Measurements from ENCODE around the gene SIVA1. TPM values are rescaled to one million over a fixed set of nuclear protein-coding genes. Genes with fewer than 3 reads are reported as not detected.
A peak's percentile ranks its signal among the peaks of the same experiment; 100 is the strongest.

The SIVA1 gene
- total and polyA plus RNA-seq, 9 of the 15 experiments (the other 6 are each of a cell fraction or from before 2014, with no cell fraction given): 4.2 to 186 (median 54.2) TPM

DNA sequence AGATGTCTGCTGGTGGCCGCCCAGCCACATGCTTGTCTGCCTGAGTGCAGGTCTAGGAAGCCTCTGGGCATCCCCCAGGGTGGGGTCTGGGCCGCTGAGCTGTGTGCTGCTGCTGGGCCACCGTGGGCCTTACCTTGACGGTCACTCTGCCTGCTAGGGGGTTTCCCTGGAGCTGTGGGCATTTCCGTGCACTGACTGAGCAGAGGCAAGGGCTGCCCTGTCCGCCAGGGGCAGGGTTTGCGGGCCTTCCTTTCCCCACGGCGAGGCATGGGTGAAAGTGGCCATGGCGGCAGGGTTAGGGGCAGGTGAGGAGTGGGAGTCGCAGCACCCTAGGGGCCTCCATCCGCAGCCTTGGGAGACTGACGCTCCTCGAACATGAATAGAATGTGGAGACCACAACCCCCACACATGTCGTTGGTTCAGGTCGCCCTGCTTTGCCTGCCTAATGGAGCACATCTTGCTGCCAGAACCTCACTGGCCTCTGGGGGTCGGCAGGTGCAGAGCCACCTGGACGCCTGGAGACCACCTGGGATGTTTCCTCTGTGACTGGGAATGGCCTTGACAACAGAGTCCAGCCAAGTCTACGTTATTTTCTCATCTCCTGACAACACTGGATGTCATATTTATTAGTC, 50.4 kb downstream of the SIVA1 start:
- FAIRE-seq: no peak
- Histone ChIP-seq H3K9me3 (replicated peaks; ENCODE audit: control insufficient read depth, insufficient read depth, low read depth, low read length) (no peaks in the 10 kb centered on the region), H2AFZ (ENCODE audit: low read depth, low read length) (no peak overlapping the region), H3K9ac (ENCODE audit: insufficient read depth in 1 of 2, low read depth in 2 of 2, low read length in 2 of 2) (peak overlapping the region in 1 of 2 experiments; percentile 78; a peak in 2 of 4 replicates), H3K27ac (ENCODE audit: extremely low read depth, low read depth, low read length) (no peak overlapping the region; the same call in 1 of the 3 replicates), H3K27me3 (ENCODE audit: control insufficient read depth in 2 of 2, insufficient read depth in 2 of 2, low read length in 2 of 2) (no peaks in the 10 kb centered on the region), H3K36me3 (ENCODE audit: control insufficient read depth, insufficient read depth, low read length) (peaks cover 6% of the 10 kb centered on the region; the same call in 1 of the 3 replicates), H4K20me1 (replicated peaks; ENCODE audit: control insufficient read depth, insufficient read depth, low read length) (no peaks in the 10 kb centered on the region), H3K4me1 (replicated peaks in 1 of 2; ENCODE audit: control insufficient read depth in 2 of 2, insufficient read depth in 2 of 2, low read length in 2 of 2) (peaks cover 47 to 79% of the 10 kb centered on the region in 2 experiments), H3K4me3 (no peak overlapping the region), H3K4me2 (ENCODE audit: insufficient read depth, low read length) (no peak overlapping the region), H3K9me1 (ENCODE audit: control insufficient read depth, insufficient read depth, low read length) (no peaks in the 10 kb centered on the region), H3K79me2 (ENCODE audit: control insufficient read depth, insufficient read depth, low read length) (peaks cover 28% of the 10 kb centered on the region)
- intact Hi-C loops (cut with micrococcal nuclease): no loop called here
- no peak for ATAC-seq
- TF ChIP-seq, protein P1, sequence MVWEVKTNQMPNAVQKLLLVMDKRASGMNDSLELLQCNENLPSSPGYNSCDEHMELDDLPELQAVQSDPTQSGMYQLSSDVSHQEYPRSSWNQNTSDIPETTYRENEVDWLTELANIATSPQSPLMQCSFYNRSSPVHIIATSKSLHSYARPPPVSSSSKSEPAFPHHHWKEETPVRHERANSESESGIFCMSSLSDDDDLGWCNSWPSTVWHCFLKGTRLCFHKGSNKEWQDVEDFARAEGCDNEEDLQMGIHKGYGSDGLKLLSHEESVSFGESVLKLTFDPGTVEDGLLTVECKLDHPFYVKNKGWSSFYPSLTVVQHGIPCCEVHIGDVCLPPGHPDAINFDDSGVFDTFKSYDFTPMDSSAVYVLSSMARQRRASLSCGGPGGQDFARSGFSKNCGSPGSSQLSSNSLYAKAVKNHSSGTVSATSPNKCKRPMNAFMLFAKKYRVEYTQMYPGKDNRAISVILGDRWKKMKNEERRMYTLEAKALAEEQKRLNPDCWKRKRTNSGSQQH (CRISPR knock-in tag; IDR thresholded peaks at IDR 0.05): no peak
- TF ChIP-seq KDM2B (CRISPR knock-in tag; IDR thresholded peaks at IDR 0.05) (no peak), POLR2G (IDR thresholded peaks at IDR 0.05; ENCODE audit: low read depth, low read length) (0 out of 2 replicates have a peak, but pooled peaks have one; percentile 10)
- POLR2A ChIA-PET: no interaction called here
- TSS peak; percentile 49 for BruUV-seq (replicated peaks)
- CTCF ChIA-PET (ENCODE audit: low intra/inter-chr PET ratio): no interaction called here
- 68% methylated on average over 12 of the region's 19 CpGs for WGBS (ENCODE audit: insufficient coverage, low coverage, missing lambda C conversion rate)
- DNase-seq (ENCODE audit: extremely low read depth in 1 of 4, low spot score in 3 of 4): no peak
- in situ Hi-C loops (cut with MboI): no loop called here

Data from K562 (cell line).